OCI-LY7 (cell line): ENCODE data around the gene MORF4L1. TPM values are rescaled to one million over a fixed set of nuclear protein-coding genes. Genes with fewer than 3 reads are reported as not detected.

Experiments used
- BruUV-seq: library from RNA; stranded (reverse); fragments of 400-500 nt; replicated peaks from 2 replicates; lab custom pipeline; 2021; lab: Mats Ljungman, UMichigan
- CTCF ChIA-PET: fragments of 300-600 bp; sonication (Branson Sonifier 250); formaldehyde crosslinking; loops from one replicate; lab custom pipeline; 2022; ENCODE audit warnings: antibody characterized with exemption; ENCODE audit not compliant: unreplicated experiment; lab: Charles Lee
- POLR2A ChIA-PET: fragments of 300-600 bp; sonication (Branson Sonifier 250); formaldehyde crosslinking; loops from one replicate; lab custom pipeline; 2022; ENCODE audit warnings: antibody characterized with exemption; lab: Charles Lee
- DNase-seq: peaks from one replicate; pipeline ENCODE4 v3.0.0-alpha.2; 2015; ENCODE audit warnings: low spot score
- H2AFZ ChIP-seq: fragments of 200-600 bp; sonication (generic), shearing (Covaris generic); 2 replicates; pipeline ENCODE4 v1.6.1; 2014; ENCODE audit warnings: mild to moderate bottlenecking, antibody characterized with exemption, low read length, moderate library complexity
- H3K27ac ChIP-seq: fragments of 200-600 bp; sonication (generic); 2 replicates; pipeline ENCODE4 v1.5.1; 2014; ENCODE audit warnings: mixed run types, low read depth, mild to moderate bottlenecking, moderate library complexity, low read length, inconsistent platforms; ENCODE audit not compliant: poor library complexity, severe bottlenecking
- H3K36me3 ChIP-seq: fragments of 200-600 bp; sonication (generic); 2 replicates; pipeline ENCODE4 v1.6.1; 2014; ENCODE audit warnings: mild to moderate bottlenecking, antibody characterized with exemption, low read length, moderate library complexity, mixed read lengths; ENCODE audit not compliant: insufficient read depth
- H3K4me1 ChIP-seq: fragments of 200-600 bp; sonication (generic); 2 replicates; pipeline ENCODE4 v1.5.1; 2014; ENCODE audit warnings: mild to moderate bottlenecking, low read length; ENCODE audit not compliant: insufficient read depth, poor library complexity, severe bottlenecking
- H3K4me2 ChIP-seq: fragments of 200-600 bp; sonication (generic); 2 replicates; pipeline ENCODE4 v1.6.1; 2014; ENCODE audit warnings: mild to moderate bottlenecking, low read length
- H3K4me3 ChIP-seq: fragments of 200-600 bp; sonication (generic); 2 replicates; pipeline ENCODE4 v1.5.1; 2014; ENCODE audit warnings: mild to moderate bottlenecking, low read depth, low read length; ENCODE audit not compliant: poor library complexity, severe bottlenecking
- H3K79me2 ChIP-seq: fragments of 200-600 bp; sonication (generic); 2 replicates; pipeline ENCODE4 v1.6.1; 2016; ENCODE audit warnings: low read depth, mild to moderate bottlenecking, low read length, moderate library complexity, mixed read lengths; ENCODE audit not compliant: insufficient read depth
- H3K9me2 ChIP-seq: fragments of 200-600 bp; sonication (generic); 2 replicates; pipeline ENCODE4 v1.6.1; 2016; ENCODE audit warnings: mild to moderate bottlenecking, low read length, mixed read lengths; ENCODE audit not compliant: insufficient read depth
- H3K9me3 ChIP-seq: fragments of 200-600 bp; sonication (generic); 2 replicates; pipeline ENCODE4 v1.6.1; 2014; ENCODE audit warnings: mild to moderate bottlenecking, mixed run types, low read length, mixed read lengths
- H4K20me1 ChIP-seq: fragments of 200-600 bp; sonication (generic); 2 replicates; pipeline ENCODE4 v1.6.1; 2014; ENCODE audit warnings: mild to moderate bottlenecking, antibody characterized with exemption, low read length, moderate library complexity, mixed read lengths; ENCODE audit not compliant: insufficient read depth
- CTCF ChIP-seq: fragments of 200-600 bp; sonication (generic); conservative IDR thresholded peaks from 2 replicates; pipeline ENCODE4 v1.5.1; 2014; ENCODE audit warnings: mild to moderate bottlenecking, antibody characterized with exemption, low read length, moderate library complexity, mixed read lengths
- EZH2phosphoT487 ChIP-seq: fragments of 200-600 bp; sonication (generic); IDR thresholded peaks from 2 replicates; pipeline ENCODE4 v1.6.1; 2018; ENCODE audit warnings: low read depth, borderline replicate concordance, mild to moderate bottlenecking, mixed run types, antibody characterized with exemption, low read length, moderate library complexity, mixed read lengths
- intact Hi-C: fragments of 100-400 bp; cut with micrococcal nuclease; formaldehyde crosslinking; loops from one replicate; pipeline ENCODE4 v1.10.0; 2022; ENCODE audit not compliant: unreplicated experiment
- small RNA-seq: library from RNA; depleted of rRNA; stranded (forward); fragments of <200 nt; gene quantifications from one replicate; pipeline ENCODE3, GENCODE V24; 2014
- total RNA-seq, 2 experiments: library from RNA; depleted of rRNA in 1 of 2; stranded (reverse); fragments of >200 nt in 1 of 2; shearing (Covaris generic) in 1 of 2; gene quantifications; 2 replicates each; pipeline ENCODE4 v1.2.3, GENCODE V29; 2014 to 2022

MORF4L1 gene
- total RNA-seq, 2 experiments from 2014 or later, result 152 to 286 TPM

GRCh38 chr15:78946493-78946892 is 73.8 kb downstream of the MORF4L1 start:
- TF ChIP-seq EZH2phosphoT487 (no peak), CTCF (no peak)
- Histone ChIP-seq H2AFZ (no peak overlapping the region), H3K4me2 (no peak overlapping the region), H3K79me2 (no peaks in the 10 kb centered on the region), H3K9me2 (no peaks in the 10 kb centered on the region), H4K20me1 (no peaks in the 10 kb centered on the region), H3K4me3 (no peak overlapping the region), H3K36me3 (no peaks in the 10 kb centered on the region), H3K4me1 (peaks cover 16% of the 10 kb centered on the region), H3K9me3 (no peaks in the 10 kb centered on the region), H3K27ac (no peak overlapping the region)
- ChIA-PET POLR2A (interaction anchor here (0.7 to 0.9 kb wide), 2 partner anchors 12 to 22 kb away, joined by 7 read pairs; no protein-coding TSS in a partner anchor), CTCF (no interaction called here)
- DNase-seq, result no peak
- intact Hi-C loops, result no loop called here
- no TSS peak for BruUV-seq

GRCh38 chr15:78947506-78947905 is 74.8 kb downstream of the MORF4L1 start:
- Histone ChIP-seq H3K27ac (no peak overlapping the region), H3K79me2 (no peaks in the 10 kb centered on the region), H3K4me2 (no peak overlapping the region), H4K20me1 (no peaks in the 10 kb centered on the region), H3K36me3 (no peaks in the 10 kb centered on the region), H2AFZ (no peak overlapping the region), H3K4me1 (peaks cover 22% of the 10 kb centered on the region), H3K4me3 (no peak overlapping the region), H3K9me3 (no peaks in the 10 kb centered on the region), H3K9me2 (no peaks in the 10 kb centered on the region)
- intact Hi-C loops, result no loop called here
- no peak for TF ChIP-seq CTCF
- no peak for TF ChIP-seq EZH2phosphoT487
- no TSS peak for BruUV-seq
- ChIA-PET POLR2A (no interaction called here), CTCF (no interaction called here)
- DNase-seq, result no peak

Small RNA genes within 50 kb of the gene (small RNA-seq; reads per million reads assigned to genes)
- gene RNU6-415P, result not detected

Other genes starting within 250 kb of the MORF4L1 start
- gene CHRNB4, start 231.7 kb upstream of the MORF4L1 start, total RNA-seq (2014; rRNA removed; shearing (Covaris generic)), result not detected in 2 replicates
- gene CHRNB4, start 231.7 kb upstream of the MORF4L1 start, total RNA-seq (2022), result not detected in 2 replicates
- 0.13 and 0.19 TPM in 2 replicates for gene ADAMTS7, start 61.4 kb upstream of the MORF4L1 start, total RNA-seq (2014; rRNA removed; shearing (Covaris generic))
- gene ADAMTS7, start 61.4 kb upstream of the MORF4L1 start, total RNA-seq (2022), result 0.08 and 0.11 TPM in 2 replicates
- 26.9 and 27.4 TPM in 2 replicates for gene CTSH, start 72.2 kb downstream of the MORF4L1 start, total RNA-seq (2014; rRNA removed; shearing (Covaris generic))
- 21.1 and 21.5 TPM in 2 replicates for gene CTSH, start 72.2 kb downstream of the MORF4L1 start, total RNA-seq (2022)
- gene RASGRF1, start 217.9 kb downstream of the MORF4L1 start, total RNA-seq (2014; rRNA removed; shearing (Covaris generic)), result 3.0 and 3.9 TPM in 2 replicates
- 4.5 and 7.3 TPM in 2 replicates for gene RASGRF1, start 217.9 kb downstream of the MORF4L1 start, total RNA-seq (2022)